Upper lobe of left lung (tissue), 4 donors: ENCODE data around the gene TAS2R14.

Experiments
- CTCF ChIP-seq, 6 experiments: fragments of 450-650 bp in 4 of 6; fragments of 200-600 bp in 2 of 6; sonication (generic) in 2 of 6; IDR thresholded peaks; one replicate each; pipeline ENCODE4 v1.5.1; 2016 to 2019; ENCODE audit warnings: antibody characterized with exemption in 6 of 6
- EP300 ChIP-seq, 4 donors: sonication (generic); formaldehyde crosslinking; IDR thresholded peaks; one replicate each; pipeline ENCODE4 v1.5.1; 2017; ENCODE audit warnings: antibody characterized with exemption in 4 of 4, control low read depth in 2 of 4
- POLR2A ChIP-seq, 4 donors: fragments of 450-650 bp; IDR thresholded peaks; one replicate each; pipeline ENCODE4 v1.5.1; 2016 to 2017; ENCODE audit warnings: antibody characterized with exemption in 4 of 4, mild to moderate bottlenecking in 2 of 4
- POLR2AphosphoS5 ChIP-seq, 2 donors: sonication (generic); formaldehyde crosslinking; IDR thresholded peaks; one replicate each; pipeline ENCODE4 v1.5.1; 2017; ENCODE audit warnings: antibody characterized with exemption in 2 of 2

GRCh38 chr12:10891937-10892336, 47.1 kb downstream of the TAS2R14 start:
- TF ChIP-seq CTCF (IDR thresholded peaks at IDR 0.05) (no peak), EP300 (IDR thresholded peaks at IDR 0.05) (no peak), POLR2A (IDR thresholded peaks at IDR 0.05) (no peak), POLR2AphosphoS5 (IDR thresholded peaks at IDR 0.05) (no peak)
